PC-3 (cell line): ENCODE results near the gene SLC38A2. TPM values are rescaled to one million over a fixed set of nuclear protein-coding genes. Genes with fewer than 3 reads are reported as not detected.

ENCODE experiments used
- ATAC-seq: fragments of 200-7000 bp; cut with Tn5 transposase; 2 replicates; pipeline ENCODE4 v1.9.1; 2020; ENCODE audit warnings: mild to moderate bottlenecking, moderate library complexity
- BruUV-seq: library from RNA; stranded (reverse); fragments of 400-500 nt; replicated peaks from 2 replicates; lab custom pipeline; 2021; lab: Mats Ljungman, UMichigan
- CTCF ChIA-PET: fragments of 300-600 bp; sonication (Branson Sonifier 250); formaldehyde crosslinking; loops from one replicate; lab custom pipeline; 2022; ENCODE audit warnings: antibody characterized with exemption; lab: Charles Lee
- POLR2A ChIA-PET: fragments of 300-600 bp; sonication (Branson Sonifier 250); formaldehyde crosslinking; loops from one replicate; lab custom pipeline; 2022; ENCODE audit warnings: antibody characterized with exemption; ENCODE audit not compliant: unreplicated experiment; lab: Charles Lee
- DNase-seq: peaks from one replicate; pipeline ENCODE4 v3.0.0-alpha.2; 2015
- H2AFZ ChIP-seq: fragments of 300-600 bp; sonication (generic); 2 replicates; pipeline ENCODE4 v1.6.0; 2016; ENCODE audit warnings: antibody characterized with exemption, low read length
- H3F3A ChIP-seq: fragments of 300-600 bp; sonication (generic); one replicate; pipeline ENCODE4 v1.6.0; 2017; ENCODE audit warnings: antibody characterized with exemption, low read length, control low read depth, mild to moderate bottlenecking; ENCODE audit not compliant: unreplicated experiment
- H3K27ac ChIP-seq: fragments of 300-600 bp; sonication (generic); 2 replicates; pipeline ENCODE4 v1.5.1; 2016; ENCODE audit warnings: mild to moderate bottlenecking, low read length
- H3K27me3 ChIP-seq: fragments of 300-600 bp; sonication (generic); 2 replicates; pipeline ENCODE4 v1.6.1; 2016; ENCODE audit warnings: low read length, mixed read lengths
- H3K36me3 ChIP-seq: fragments of 300-600 bp; sonication (generic); 2 replicates; pipeline ENCODE4 v1.6.1; 2016; ENCODE audit warnings: low read depth, mixed run types, low read length, mixed read lengths
- H3K4me1 ChIP-seq: fragments of 300-600 bp; sonication (generic); 2 replicates; pipeline ENCODE4 v1.5.1; 2016; ENCODE audit warnings: low read length; ENCODE audit not compliant: insufficient read depth
- H3K4me2 ChIP-seq: fragments of 300-600 bp; sonication (generic); 2 replicates; pipeline ENCODE4 v1.6.0; 2016; ENCODE audit warnings: low read length
- H3K4me3 ChIP-seq: fragments of 300-600 bp; sonication (generic); 2 replicates; pipeline ENCODE4 v1.5.1; 2016; ENCODE audit warnings: mild to moderate bottlenecking, low read length, mixed read lengths
- H3K79me2 ChIP-seq: fragments of 300-600 bp; sonication (generic); 2 replicates; pipeline ENCODE4 v1.6.1; 2017; ENCODE audit warnings: low read length, mixed read lengths
- H3K9ac ChIP-seq: fragments of 300-600 bp; sonication (generic); 2 replicates; pipeline ENCODE4 v1.6.0; 2016; ENCODE audit warnings: mild to moderate bottlenecking, low read length
- H3K9me2 ChIP-seq: fragments of 300-600 bp; sonication (generic); replicated peaks from 2 replicates; pipeline ENCODE4 v1.6.1; 2016; ENCODE audit warnings: mixed run types, low read length, mixed read lengths
- H3K9me3 ChIP-seq: fragments of 300-600 bp; sonication (generic); 2 replicates; pipeline ENCODE4 v1.6.1; 2016; ENCODE audit warnings: low read length, mixed read lengths
- H4K20me1 ChIP-seq: fragments of 300-600 bp; sonication (generic); 2 replicates; pipeline ENCODE4 v1.6.1; 2016; ENCODE audit warnings: low read length, mixed read lengths
- EZH2 ChIP-seq: fragments of 300-600 bp; sonication (generic); IDR thresholded peaks from one replicate; pipeline ENCODE4 v1.6.1; 2017; ENCODE audit warnings: antibody characterized with exemption, mild to moderate bottlenecking, low read length; ENCODE audit not compliant: unreplicated experiment
- EZH2phosphoT487 ChIP-seq: fragments of 300-600 bp; sonication (generic); IDR thresholded peaks from 2 replicates; pipeline ENCODE4 v1.6.1; 2018; ENCODE audit warnings: mild to moderate bottlenecking, antibody characterized with exemption, low read length, borderline replicate concordance
- intact Hi-C: fragments of 100-400 bp; cut with micrococcal nuclease; formaldehyde crosslinking; loops from 2 replicates; pipeline ENCODE4 v1.9.0; 2023
- total RNA-seq: library from RNA; depleted of rRNA; stranded (reverse); fragments of >200 nt; gene quantifications from 2 replicates; pipeline ENCODE4 v1.2.3, GENCODE V29; 2014
- TF ChIP-seq, protein P1 (sequence below): fragments of 300-600 bp; sonication (generic); conservative IDR thresholded peaks from 2 replicates; pipeline ENCODE4 v1.5.1; 2017; ENCODE audit warnings: antibody characterized with exemption, low read depth, mild to moderate bottlenecking, low read length

Gene SLC38A2
- total RNA-seq, 1 experiment from 2014 or later, result 214 TPM

DNA sequence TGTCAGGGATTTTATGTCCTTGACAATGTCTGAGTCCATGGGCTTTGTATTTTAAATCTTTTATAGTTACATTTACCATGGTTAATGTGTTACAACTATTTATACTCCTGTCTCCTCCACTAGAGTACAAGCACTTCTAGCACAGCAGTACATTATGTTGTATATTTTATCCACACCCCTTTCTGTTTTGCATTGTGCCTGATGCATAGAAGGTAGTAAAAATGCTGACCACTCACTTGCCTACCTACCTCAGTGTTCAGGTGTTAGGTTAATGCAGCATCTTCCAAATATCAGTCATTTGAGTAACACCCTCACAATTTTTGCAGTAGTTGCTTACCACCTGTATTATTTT is 31.1 kb upstream of the SLC38A2 start:
- Histone ChIP-seq H3K9me3 (no peaks in the 10 kb centered on the region), H3K9me2 (no peaks in the 10 kb centered on the region), H3K27ac (no peak overlapping the region), H3K9ac (no peak overlapping the region), H3K4me1 (peaks cover 28% of the 10 kb centered on the region), H2AFZ (no peak overlapping the region), H3F3A (peaks cover 4% of the 10 kb centered on the region), H4K20me1 (no peaks in the 10 kb centered on the region), H3K36me3 (no peaks in the 10 kb centered on the region), H3K4me3 (no peak overlapping the region), H3K79me2 (no peaks in the 10 kb centered on the region), H3K4me2 (peak overlapping the region; percentile 43; the same call in 1 of the 2 replicates), H3K27me3 (no peaks in the 10 kb centered on the region)
- no peak for TF ChIP-seq EZH2
- TF ChIP-seq, protein P1, sequence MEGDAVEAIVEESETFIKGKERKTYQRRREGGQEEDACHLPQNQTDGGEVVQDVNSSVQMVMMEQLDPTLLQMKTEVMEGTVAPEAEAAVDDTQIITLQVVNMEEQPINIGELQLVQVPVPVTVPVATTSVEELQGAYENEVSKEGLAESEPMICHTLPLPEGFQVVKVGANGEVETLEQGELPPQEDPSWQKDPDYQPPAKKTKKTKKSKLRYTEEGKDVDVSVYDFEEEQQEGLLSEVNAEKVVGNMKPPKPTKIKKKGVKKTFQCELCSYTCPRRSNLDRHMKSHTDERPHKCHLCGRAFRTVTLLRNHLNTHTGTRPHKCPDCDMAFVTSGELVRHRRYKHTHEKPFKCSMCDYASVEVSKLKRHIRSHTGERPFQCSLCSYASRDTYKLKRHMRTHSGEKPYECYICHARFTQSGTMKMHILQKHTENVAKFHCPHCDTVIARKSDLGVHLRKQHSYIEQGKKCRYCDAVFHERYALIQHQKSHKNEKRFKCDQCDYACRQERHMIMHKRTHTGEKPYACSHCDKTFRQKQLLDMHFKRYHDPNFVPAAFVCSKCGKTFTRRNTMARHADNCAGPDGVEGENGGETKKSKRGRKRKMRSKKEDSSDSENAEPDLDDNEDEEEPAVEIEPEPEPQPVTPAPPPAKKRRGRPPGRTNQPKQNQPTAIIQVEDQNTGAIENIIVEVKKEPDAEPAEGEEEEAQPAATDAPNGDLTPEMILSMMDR, result no peak
- no peak for TF ChIP-seq EZH2phosphoT487
- ATAC-seq (no peak), DNase-seq (no peak)
- ChIA-PET CTCF (no interaction called here), POLR2A (interaction anchor here (1.7 kb wide), 1 partner anchor 20 kb away, joined by 9 read pairs; no protein-coding TSS in a partner anchor)
- no TSS peak for BruUV-seq
- intact Hi-C loops, result loop anchor here (2.0 kb wide), 1 partner anchor 17 kb away; no protein-coding TSS in a partner anchor

DNA sequence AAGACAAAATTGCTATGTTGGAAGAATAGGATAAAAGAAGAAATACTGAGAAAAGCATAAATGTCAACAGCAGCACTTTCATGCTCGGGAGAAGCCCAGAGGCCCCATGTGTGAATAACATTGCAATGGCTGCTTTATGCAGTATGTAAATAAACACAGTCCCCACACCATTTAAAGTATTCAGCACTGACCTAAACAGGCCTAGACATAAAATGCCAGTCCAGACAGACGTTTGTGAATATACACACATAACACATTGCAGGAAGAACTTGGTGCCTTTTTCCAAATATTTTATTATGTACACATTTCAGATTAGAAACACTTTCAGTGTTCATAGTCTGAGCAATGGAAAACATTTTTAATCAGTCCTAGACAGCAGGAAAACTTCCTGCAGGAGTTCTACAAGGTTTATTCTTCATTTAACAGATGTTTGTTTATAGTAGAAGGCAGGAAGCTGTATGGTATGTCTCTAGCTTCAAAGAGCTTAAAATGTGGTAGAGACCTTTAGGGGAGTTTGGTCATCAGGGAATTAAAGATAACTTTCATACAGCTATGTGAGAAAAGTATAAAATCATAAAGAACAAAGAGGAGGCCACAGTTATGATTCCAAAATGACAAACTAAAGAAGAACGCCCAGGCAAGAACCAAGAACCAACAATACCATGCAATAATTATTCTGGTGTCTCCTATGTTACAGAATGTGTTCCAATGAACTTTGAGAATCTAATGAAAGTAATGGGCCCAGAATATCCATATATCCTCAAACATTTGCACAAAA is 30.6 kb upstream of the SLC38A2 start:
- Histone ChIP-seq H3K9ac (peak overlapping the region; percentile 17; the same call in 1 of the 2 replicates), H3K27ac (peak overlapping the region; percentile 66), H3K79me2 (no peaks in the 10 kb centered on the region), H3F3A (peaks cover 4% of the 10 kb centered on the region), H3K36me3 (no peaks in the 10 kb centered on the region), H3K4me1 (peaks cover 28% of the 10 kb centered on the region), H3K4me2 (peak overlapping the region; percentile 43), H3K27me3 (no peaks in the 10 kb centered on the region), H3K9me2 (no peaks in the 10 kb centered on the region), H3K4me3 (no peak overlapping the region), H4K20me1 (no peaks in the 10 kb centered on the region), H2AFZ (no peak overlapping the region), H3K9me3 (no peaks in the 10 kb centered on the region)
- ChIA-PET POLR2A (interaction anchor here (0.6 to 1.7 kb wide), 5 partner anchors 10 to 215 kb away, joined by 3 to 9 read pairs (median 4); no protein-coding TSS in a partner anchor), CTCF (interaction anchor here (0.6 to 0.7 kb wide), 2 partner anchors 29 to 1303 kb away, joined by 3 to 6 read pairs; partner anchors contain the start of gene RPAP3)
- peak; percentile 50 for ATAC-seq
- DNase-seq, result peak; percentile 17
- TF ChIP-seq EZH2phosphoT487, result no peak
- TF ChIP-seq, protein P1, result no peak
- BruUV-seq, result TSS peak; percentile 62
- intact Hi-C loops, result loop anchor here (1.0 to 2.0 kb wide), 2 partner anchors 16 to 27 kb away; no protein-coding TSS in a partner anchor
